GM12891 (cell line): ENCODE results near the gene ZNF786.

ENCODE experiments used
- PAX5 ChIP-seq: IDR thresholded peaks from 2 replicates; pipeline ENCODE4 v1.6.1; 2011; ENCODE audit warnings: low read length, moderate library complexity, mild to moderate bottlenecking; ENCODE audit not compliant: insufficient read depth, severe bottlenecking
- POLR2A ChIP-seq: IDR thresholded peaks from 2 replicates; pipeline ENCODE4 v1.6.1; 2011; ENCODE audit warnings: low read depth, low read length, control low read depth
- POLR2AphosphoS5 ChIP-seq: IDR thresholded peaks from 2 replicates; pipeline ENCODE4 v1.6.1; 2011; ENCODE audit warnings: low read depth, low read length, control low read depth
- SPI1 ChIP-seq: IDR thresholded peaks from 2 replicates; pipeline ENCODE4 v1.6.1; 2011; ENCODE audit warnings: low read depth, low read length, control low read depth
- TAF1 ChIP-seq: IDR thresholded peaks from 2 replicates; pipeline ENCODE4 v1.6.1; 2011; ENCODE audit warnings: low read depth, low read length, control low read depth

DNA sequence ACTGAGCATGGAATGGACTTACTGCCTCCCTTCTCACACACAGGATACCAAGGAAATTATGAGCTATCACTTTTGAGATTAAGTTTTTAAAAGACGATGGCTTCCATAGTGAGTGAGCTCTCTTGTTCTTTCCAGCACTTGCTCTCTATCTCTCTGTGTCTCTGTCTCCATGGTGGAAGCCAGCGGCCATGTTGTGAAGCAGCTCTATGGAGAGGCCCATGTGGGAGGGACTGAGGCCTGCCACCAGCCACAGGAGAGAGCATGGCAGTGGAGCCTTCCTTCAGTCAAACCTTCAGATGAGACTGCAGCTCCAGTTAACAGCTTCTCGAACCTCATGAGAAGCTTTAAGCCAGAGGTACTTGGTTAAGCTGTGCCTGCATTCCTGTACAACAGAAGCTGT, 41.7 kb downstream of the ZNF786 start:
- TF ChIP-seq POLR2A (no peak), PAX5 (no peak), SPI1 (no peak), TAF1 (no peak), POLR2AphosphoS5 (no peak)
